ENCODE data around the gene FBXW12. TPM values are rescaled to one million over a fixed set of nuclear protein-coding genes. Genes with fewer than 3 reads are reported as not detected.

FBXW12 gene
- total RNA-seq, 1 donor from 2014 or later = not detected

- no peak for DNase-seq (ENCODE audit: extremely low read depth, low read depth, low spot score)
These were observed 47.1 kb downstream of the FBXW12 start for GRCh38 chr3:48419149-48419548.

GRCh38 chr3:48419597-48419996 lies 47.6 kb downstream of the FBXW12 start:
- no peak for DNase-seq (ENCODE audit: extremely low read depth, low read depth, low spot score)

- no peak for DNase-seq (ENCODE audit: extremely low read depth, low read depth, low spot score)
These were observed 48.5 kb downstream of the FBXW12 start for GRCh38 chr3:48420561-48420960.

GRCh38 chr3:48422272-48422671 lies 50.3 kb downstream of the FBXW12 start:
- no peak for DNase-seq (ENCODE audit: extremely low read depth, low read depth, low spot score)

GRCh38 chr3:48422681-48423080 lies 50.7 kb downstream of the FBXW12 start:
- no peak for DNase-seq (ENCODE audit: extremely low read depth, low read depth, low spot score)

DNA sequence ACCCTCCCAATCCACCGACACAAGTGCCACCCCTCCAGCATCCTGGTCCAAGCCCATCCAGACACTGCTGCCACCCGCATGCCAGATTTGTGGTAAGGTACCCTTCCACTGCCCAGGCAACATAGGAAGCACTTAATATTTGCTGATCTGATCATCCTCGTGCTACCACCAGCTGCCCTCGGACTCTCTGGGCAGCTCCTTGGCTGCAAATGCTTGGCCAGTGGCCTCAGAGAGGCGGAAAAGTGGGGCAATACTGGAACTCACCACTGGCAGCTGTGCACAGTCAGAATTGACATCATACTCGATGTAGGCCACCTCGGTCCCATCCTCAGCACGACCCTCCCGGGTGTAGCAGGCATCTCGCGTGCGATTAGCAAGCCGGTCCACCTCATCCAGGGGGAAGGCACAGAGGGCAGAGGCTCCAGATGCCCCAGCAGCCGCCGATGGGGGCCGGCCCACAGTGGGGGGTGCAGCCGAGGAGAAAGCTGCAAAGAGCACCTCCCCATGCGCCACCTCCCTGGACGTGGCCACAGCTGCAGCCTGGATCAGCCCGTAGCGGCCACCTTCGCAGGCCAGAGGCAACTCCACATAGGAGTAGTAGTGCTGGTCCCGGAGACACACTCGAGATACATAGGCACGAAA lies 51.3 kb downstream of the FBXW12 start:
- DNase-seq (ENCODE audit: extremely low read depth, low read depth, low spot score) = no peak

DNA sequence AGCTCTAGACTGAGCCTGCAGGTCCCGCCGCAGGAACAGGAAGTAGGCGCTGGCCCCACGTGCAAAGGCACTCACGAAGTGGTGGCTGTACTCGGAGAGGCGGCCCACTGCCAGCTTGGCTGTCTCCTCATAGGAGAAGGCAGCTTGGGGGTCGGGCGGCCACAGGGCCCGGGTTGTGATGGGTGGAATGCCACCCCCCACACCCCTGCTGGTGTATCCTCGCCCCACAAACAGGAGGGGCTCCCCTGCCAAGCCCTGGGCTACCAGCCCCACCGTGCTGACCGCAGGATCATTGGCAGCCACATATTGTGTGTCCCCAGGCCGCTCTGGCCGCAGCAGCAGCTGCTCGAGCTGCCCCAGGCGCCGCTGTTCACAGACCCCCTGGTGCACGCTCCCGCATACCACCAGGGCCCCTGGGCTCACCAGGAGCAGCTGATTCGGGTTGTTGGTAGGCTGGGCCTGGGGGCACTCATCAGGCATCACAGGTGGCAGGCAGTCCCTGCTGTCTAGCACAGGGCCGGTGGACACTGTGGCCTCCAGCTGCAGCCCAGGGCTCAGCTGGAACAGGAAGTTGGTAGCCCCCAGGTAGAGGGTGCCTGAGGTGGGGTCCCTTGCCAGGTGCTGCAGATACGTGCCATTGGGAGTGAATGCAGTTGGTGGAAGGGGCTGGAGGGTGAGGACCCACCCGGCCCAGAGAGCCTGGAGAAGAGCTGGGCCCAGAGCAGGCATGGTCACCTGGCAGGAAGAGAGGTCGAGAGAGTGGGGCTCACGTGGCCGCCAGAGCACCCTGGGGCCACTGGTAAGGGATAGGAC lies 52.1 kb downstream of the FBXW12 start:
- no peak for DNase-seq (ENCODE audit: extremely low read depth, low read depth, low spot score)

- DNase-seq (ENCODE audit: extremely low read depth, low read depth, low spot score) = no peak
These were observed 53.3 kb downstream of the FBXW12 start for GRCh38 chr3:48425281-48425812.

GRCh38 chr3:48426401-48426909 lies 54.4 kb downstream of the FBXW12 start:
- no peak for DNase-seq (ENCODE audit: extremely low read depth, low read depth, low spot score)

GRCh38 chr3:48426944-48427629 lies 55.1 kb downstream of the FBXW12 start:
- DNase-seq (ENCODE audit: extremely low read depth, low read depth, low spot score) = no peak

- DNase-seq (ENCODE audit: extremely low read depth, low read depth, low spot score) = no peak
These were observed 55.6 kb downstream of the FBXW12 start for GRCh38 chr3:48427630-48427962.

DNA sequence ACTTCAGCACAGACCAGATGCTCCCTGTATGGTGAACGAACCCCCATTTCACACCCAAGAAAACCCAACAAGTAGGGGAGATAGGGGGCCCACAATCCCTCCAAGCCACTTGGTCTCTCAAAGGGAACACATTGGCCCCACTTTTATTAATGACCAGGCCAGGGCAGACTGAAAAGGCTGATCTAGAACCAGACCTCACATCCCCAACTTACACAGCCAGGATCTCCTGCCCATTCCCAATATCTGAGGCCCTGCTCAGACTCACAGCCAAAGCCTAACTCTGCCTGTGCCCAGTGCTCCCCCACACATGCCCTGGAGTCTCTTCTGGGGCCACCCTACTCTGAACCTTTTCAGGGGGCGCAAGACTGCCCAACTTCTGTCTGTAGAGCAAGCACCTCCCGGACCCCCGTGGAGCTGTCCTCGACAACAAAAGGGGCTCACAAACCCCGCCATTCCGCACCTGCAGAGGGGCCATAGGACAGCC lies 56.1 kb downstream of the FBXW12 start:
- DNase-seq (ENCODE audit: extremely low read depth, low read depth, low spot score) = no peak

- no peak for DNase-seq (ENCODE audit: extremely low read depth, low read depth, low spot score)
These were observed 56.7 kb downstream of the FBXW12 start for GRCh38 chr3:48428572-48429316.

DNA sequence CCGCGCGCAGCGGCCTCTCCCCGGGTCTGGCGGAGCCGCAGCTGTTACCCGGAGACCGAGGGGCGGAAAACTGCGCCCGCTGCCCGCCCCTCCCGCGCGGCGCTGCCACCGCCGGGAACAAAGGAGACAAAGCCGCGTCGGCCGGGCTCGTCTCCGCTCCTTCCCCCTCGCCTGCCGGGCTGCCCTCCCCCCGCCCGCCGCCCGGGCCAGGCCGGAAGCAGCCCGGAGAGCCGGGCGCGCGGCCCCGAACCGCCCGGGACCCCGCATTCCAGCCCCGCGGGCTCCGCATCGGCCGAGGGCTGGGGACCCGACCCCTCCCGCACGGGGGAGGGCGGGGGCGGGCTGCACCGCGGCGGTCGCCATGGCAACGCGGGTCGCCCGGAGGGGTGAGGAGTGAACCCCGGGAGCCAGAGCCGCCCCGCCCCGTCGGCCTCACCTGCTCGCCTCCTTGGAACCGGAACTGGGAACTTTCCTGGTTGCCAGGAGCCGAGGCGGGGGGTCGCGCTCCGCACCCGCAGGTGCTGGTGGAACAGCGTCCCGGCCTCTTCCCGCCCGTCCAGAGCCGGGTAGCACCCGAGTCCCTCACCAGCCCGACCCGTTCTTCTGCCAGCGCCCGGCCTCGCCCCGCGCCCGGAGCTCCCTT lies 57.4 kb downstream of the FBXW12 start:
- no peak for DNase-seq (ENCODE audit: extremely low read depth, low read depth, low spot score)

DNA sequence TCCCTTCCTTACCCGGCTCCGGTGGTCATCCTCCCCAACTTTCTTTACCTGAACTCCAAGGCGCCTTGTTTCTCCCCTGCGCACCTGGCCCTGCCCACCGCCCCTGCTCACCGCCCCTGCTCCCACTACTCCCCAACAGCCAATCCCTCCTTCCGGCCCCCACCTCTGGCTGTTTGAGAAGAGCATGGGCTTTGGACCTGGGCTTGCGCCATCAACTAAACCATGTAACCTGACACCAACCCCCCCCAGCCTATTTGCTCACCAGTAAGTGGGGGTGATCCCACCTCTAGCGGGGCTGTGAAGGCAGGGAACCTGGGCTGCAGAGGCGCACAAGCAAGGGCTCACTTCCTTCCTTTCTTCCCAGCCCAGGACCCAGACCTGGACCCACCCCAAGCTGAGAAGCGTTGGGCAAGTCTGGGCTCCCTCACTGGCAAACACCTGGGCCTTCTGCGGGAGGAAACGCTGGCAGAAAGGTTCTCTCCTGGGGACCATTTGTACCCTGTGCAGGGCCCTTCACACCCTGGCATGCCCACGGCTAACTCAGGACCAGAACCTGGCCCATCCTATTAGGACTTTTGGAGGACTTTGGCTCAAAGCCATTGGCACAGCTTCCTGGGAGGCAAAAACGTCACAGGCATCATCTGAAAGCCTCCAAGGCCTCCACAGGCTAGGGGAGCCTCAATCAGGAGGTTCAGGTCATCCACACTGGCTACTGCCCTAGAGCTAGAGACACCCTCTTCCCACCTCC lies 58.1 kb downstream of the FBXW12 start, which contains the start of gene PLXNB1:
Gene PLXNB1 (minus strand): TSS at position 127 of the 748 bp plus-strand sequence. CDS start 5,475 bp downstream, outside the sequence.
- no peak for DNase-seq (ENCODE audit: extremely low read depth, low read depth, low spot score)

DNA sequence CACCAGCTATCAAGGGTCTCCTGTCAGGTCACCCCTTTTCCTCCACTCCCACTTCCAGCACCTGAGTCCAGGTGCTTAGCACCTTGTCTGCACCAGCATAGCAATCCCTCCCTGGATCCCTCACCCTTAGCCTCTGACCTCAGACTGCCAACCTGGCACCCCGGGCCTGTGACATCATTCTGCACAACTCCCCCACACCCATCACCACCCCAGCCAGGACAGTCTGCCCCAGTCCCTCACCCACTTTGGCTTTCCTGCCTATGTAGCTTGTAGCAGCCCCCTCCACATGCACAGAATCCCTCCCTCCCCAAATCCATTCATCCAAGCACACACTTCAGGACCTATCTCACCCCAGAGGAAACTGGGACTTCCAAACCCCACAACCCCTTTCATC lies 58.7 kb downstream of the FBXW12 start:
- no peak for DNase-seq (ENCODE audit: extremely low read depth, low read depth, low spot score)

DNA sequence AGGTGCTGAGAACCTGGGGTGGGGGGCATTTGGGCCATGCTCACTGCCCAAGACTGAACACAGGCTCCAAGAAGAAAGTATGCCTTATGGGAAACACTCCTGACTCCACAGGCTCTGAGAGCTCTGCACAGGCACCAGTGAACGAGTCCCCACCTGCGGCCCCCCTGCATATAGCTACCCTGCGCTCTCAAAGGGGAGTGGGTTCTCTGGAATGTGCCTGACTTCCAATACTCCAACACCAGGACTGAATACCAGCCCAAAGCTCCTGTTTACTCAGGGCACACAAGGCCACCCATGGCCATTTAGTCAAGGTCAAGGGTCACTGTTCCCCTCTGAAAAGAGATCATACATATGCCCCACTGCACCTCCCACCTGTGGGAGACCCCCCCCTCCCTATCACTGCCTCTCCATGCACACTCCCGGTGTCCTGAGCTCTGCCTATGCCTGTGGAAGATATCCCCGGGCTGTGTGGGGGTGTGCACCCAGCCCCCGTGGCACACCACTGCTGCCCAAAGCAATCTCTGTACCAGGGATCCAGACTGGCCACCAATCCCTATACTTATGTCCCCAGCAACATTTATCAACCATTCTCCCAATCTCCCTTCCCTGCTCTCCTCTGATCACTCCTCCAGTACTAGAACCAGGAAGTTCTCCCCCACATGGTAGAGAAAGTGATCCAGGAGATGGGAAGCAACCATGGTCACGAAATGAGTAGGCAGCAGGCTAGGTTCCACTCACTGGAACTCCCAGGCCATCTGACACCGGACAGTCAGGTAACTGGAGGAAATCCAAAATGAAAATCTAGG lies 59.4 kb downstream of the FBXW12 start:
- DNase-seq (ENCODE audit: extremely low read depth, low read depth, low spot score) = no peak

Data from glomerular endothelial cell (primary cell).